SHP77 (cell line): ENCODE measurements around the gene SARM1.

Experiments used
- DNase-seq, 2 experiments: peaks; one replicate each; lab custom pipeline; 2025; lab: John Stamatoyannopoulos, UW

The SARM1 gene

GRCh38 chr17:28368915-28369683 is 2.4 kb upstream of the SARM1 start:
- no peak for DNase-seq

GRCh38 chr17:28369684-28370034 is 1.8 kb upstream of the SARM1 start:
- no peak for DNase-seq

DNA sequence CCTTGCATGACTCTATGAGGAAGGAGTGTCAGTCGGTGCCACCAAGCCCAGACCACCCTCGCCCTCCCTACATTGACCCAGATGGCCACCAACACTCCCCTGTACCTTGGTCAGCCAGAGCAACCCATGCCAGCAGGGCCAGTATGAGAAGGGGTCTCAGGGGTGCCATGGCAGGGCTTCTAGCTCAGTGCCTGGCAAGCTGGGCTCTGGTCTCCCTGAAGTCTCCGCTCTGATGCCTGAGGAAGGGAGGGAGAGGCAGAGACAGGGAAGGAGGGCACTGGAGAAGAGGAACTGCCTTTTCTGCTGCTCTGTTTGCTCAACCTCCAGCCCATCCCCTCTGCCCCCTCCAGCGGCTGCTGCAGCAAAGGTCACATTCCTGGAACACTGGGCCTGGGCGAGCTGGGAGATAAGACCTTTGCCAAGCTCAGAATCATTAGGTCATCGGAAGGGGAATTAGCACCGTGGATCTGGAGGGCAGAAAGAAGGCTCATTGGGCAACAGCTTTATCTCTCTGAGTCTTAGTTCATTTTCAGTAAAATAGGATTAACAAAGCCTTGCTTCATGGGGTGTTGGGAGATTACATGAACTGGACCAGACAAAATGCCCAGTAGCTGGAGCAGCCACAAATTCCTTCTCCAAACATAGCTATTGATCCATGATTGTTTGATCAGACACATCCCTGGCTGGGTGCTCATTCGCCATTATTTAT is 1.3 kb upstream of the SARM1 start, which contains the start of gene VTN:
VTN (minus strand) TSS at position 273 of the 709 bp plus-strand sequence; CDS start at position 169, 104 bp downstream.
- DNase-seq: peak in 1 of 2 experiments; percentile 38

GRCh38 chr17:28370744-28371103 is 770 bp upstream of the SARM1 start:
- DNase-seq: no peak

GRCh38 chr17:28372203-28372944 is 880 bp downstream of the SARM1 start:
- DNase-seq: peak; percentile 15 to 24

GRCh38 chr17:28372945-28373274 is 1.4 kb downstream of the SARM1 start:
- peak in 1 of 2 experiments; percentile 3 for DNase-seq

DNA sequence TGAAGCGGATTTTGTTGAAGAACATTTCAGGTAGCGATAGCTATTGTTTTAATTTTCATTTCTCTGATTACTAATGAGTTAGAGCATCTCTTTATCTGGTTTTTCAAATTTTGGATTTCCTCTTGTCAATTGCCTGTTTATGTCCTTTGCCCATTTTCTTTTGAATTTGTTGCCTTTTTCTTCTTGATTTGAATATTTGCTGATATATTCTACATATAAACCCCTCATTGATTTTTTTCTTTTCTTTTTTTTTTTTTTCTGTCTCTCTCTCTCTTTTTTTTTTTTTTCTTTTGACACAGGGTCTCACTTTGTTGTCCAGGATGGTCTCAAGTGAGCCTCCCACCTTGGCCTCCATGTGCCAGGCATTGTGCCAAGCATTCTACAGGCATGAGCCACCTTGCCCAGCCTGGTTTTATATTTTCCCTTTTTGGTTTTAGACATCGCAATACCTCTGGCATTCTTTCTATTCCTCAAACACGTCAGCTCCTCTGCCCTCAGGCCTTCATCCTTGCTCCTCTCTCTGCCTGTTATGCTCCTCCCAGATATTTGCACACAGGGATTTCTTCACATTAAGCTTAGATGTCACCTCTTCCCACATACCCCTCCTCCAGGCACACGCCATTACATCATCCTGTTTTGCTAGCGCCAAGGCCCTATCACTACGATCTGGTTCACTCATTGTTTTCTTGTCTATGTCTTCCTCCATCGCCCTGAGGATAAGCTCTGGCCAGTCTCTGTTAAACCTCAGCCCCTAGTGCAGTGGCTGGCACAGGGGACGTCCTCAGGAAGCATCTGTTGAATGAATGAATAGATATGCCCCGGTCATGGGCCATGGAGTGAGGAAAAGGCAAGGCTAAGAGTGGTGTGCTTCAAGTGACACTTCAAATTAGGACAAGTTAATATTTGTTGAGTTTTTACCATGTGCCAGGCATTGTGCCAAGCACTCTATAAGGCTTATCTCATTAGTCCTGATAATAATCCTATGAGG is 8.6 kb downstream of the SARM1 start:
- DNase-seq: no peak

DNA sequence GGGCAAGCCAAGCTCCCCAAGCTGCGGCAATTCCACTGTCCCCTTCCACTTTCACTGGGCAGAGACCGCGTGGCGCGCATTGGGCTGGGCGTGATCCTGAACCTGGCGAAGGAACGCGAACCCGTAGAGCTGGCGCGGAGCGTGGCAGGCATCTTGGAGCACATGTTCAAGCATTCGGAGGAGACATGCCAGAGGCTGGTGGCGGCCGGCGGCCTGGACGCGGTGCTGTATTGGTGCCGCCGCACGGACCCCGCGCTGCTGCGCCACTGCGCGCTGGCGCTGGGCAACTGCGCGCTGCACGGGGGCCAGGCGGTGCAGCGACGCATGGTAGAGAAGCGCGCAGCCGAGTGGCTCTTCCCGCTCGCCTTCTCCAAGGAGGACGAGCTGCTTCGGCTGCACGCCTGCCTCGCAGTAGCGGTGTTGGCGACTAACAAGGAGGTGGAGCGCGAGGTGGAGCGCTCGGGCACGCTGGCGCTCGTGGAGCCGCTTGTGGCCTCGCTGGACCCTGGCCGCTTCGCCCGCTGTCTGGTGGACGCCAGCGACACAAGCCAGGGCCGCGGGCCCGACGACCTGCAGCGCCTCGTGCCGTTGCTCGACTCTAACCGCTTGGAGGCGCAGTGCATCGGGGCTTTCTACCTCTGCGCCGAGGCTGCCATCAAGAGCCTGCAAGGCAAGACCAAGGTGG is 9.8 kb downstream of the SARM1 start:
- no peak for DNase-seq

- no peak for DNase-seq
Observed at GRCh38 chr17:28384281-28385036, 13.0 kb downstream of the SARM1 start.

DNA sequence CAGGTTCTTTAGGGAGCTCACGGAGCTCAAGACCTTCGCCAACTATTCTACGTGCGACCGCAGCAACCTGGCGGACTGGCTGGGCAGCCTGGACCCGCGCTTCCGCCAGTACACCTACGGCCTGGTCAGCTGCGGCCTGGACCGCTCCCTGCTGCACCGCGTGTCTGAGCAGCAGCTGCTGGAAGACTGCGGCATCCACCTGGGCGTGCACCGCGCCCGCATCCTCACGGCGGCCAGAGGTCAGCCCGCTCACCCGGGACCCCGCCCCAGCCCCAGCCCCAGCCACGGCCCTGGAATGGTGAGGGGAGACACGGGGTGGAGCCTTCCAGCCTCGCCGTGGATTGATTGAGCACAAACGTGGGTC is 13.5 kb downstream of the SARM1 start:
- DNase-seq: no peak

DNA sequence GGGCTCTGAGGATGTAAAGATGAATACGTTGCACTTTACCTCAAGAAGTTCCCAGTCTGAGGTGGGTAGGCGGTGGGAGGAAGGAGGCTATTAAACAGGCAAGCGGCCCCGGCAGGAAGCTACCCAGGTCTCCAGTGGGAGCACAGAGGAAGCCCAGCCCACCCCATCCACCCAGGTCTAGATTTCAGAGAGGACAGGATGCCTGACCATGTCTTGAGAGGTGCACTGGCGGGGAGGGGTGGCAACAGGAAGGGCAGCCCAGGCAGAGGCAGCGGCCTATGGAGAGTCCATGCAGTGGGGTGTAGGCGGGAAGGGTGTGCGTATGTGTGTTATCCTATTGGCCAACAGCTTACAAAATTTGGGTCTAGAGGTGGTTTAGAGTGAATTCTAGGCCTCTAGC is 13.9 kb downstream of the SARM1 start:
- no peak for DNase-seq

GRCh38 chr17:28386391-28386790 is 14.9 kb downstream of the SARM1 start:
- DNase-seq: no peak

- no peak for DNase-seq
Observed at GRCh38 chr17:28388106-28388505, 16.6 kb downstream of the SARM1 start.

DNA sequence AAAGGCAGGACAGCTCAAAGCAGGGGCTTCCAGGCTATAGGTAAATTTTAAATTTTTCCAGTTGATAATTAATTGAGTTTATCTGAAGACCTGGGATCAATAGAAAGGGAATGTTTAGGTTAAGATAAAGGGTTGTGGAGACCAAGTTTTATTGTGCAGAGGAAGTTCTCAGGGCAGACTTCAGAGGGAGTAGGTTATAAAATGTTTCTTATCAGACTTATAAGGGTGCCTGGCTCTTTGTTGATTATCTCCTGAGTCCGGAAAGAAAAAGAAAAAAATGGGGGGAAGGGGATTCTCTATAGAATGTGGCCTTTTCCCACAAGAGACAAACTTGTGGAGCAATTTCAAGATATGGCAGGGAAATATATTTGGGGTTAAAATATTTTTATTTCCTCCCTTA is 18.6 kb downstream of the SARM1 start:
- DNase-seq: no peak

DNA sequence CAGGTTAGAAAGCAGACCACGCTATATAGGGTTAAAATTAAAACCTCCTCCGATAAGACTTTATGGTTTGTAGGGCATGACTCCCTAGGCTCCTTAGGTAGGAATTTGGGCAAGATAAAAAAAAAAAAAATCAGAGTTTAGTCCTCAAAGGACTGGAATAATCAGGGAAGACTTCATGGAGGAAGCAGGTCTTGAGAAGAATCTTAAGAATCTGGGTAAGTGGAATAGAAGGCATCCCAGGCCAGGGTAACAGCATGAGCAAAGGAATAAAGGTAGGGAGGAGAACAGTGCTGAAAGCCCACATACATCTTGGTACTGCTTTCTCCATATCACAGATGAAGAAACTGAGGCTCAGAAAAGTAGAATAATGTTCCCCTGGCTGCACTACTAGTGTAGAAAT is 19.1 kb downstream of the SARM1 start:
- DNase-seq: no peak

- DNase-seq: no peak
Observed at GRCh38 chr17:28390984-28391383, 19.5 kb downstream of the SARM1 start.

DNA sequence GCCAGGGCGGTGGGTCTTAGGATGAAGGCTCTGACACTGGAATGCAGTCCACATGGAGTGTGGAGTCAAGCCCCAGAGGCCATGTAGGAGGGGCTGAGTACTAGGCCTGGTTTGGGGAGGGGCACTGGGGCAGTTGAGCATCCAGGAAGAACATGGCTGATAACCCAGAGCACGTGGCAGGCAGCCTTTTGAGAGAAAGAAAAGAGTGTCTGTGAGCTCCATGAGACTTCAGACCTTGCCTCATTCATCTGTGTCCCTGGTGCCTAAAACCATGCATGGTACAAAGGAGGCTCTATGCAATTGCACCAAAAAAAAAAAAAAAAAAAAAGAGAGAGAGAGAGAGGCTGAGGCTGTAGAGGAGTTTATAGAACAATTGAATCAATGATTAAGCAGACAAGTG is 19.9 kb downstream of the SARM1 start:
- DNase-seq: no peak

- no peak for DNase-seq
Observed at GRCh38 chr17:28392491-28392890, 21.0 kb downstream of the SARM1 start.

- DNase-seq: no peak
Observed at GRCh38 chr17:28394337-28395116, 23.0 kb downstream of the SARM1 start.

- DNase-seq: no peak
Observed at GRCh38 chr17:28395426-28395825, 23.9 kb downstream of the SARM1 start.
